Retina (tissue), 1 donor: ENCODE measurements around the gene THADA.
"Not testable (repeated sequence)": the region's sequence is repeated elsewhere in the genome, so short reads cannot be mapped to it uniquely, and the experiment has no call there.

ENCODE experiments used
- DNase-seq: peaks from one replicate; pipeline ENCODE4 v3.0.0-alpha.2; 2016

Gene THADA, protein sequence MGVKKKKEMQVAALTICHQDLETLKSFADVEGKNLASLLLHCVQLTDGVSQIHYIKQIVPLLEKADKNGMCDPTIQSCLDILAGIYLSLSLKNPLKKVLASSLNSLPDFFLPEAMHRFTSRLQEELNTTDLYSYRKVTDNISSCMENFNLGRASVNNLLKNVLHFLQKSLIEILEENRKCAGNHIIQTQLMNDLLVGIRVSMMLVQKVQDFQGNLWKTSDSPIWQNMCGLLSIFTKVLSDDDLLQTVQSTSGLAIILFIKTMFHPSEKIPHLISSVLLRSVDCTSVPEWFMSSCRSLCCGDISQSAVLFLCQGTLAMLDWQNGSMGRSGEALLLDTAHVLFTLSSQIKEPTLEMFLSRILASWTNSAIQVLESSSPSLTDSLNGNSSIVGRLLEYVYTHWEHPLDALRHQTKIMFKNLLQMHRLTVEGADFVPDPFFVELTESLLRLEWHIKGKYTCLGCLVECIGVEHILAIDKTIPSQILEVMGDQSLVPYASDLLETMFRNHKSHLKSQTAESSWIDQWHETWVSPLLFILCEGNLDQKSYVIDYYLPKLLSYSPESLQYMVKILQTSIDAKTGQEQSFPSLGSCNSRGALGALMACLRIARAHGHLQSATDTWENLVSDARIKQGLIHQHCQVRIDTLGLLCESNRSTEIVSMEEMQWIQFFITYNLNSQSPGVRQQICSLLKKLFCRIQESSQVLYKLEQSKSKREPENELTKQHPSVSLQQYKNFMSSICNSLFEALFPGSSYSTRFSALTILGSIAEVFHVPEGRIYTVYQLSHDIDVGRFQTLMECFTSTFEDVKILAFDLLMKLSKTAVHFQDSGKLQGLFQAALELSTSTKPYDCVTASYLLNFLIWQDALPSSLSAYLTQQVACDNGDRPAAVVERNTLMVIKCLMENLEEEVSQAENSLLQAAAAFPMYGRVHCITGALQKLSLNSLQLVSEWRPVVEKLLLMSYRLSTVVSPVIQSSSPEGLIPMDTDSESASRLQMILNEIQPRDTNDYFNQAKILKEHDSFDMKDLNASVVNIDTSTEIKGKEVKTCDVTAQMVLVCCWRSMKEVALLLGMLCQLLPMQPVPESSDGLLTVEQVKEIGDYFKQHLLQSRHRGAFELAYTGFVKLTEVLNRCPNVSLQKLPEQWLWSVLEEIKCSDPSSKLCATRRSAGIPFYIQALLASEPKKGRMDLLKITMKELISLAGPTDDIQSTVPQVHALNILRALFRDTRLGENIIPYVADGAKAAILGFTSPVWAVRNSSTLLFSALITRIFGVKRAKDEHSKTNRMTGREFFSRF (N-terminal part only)

DNA sequence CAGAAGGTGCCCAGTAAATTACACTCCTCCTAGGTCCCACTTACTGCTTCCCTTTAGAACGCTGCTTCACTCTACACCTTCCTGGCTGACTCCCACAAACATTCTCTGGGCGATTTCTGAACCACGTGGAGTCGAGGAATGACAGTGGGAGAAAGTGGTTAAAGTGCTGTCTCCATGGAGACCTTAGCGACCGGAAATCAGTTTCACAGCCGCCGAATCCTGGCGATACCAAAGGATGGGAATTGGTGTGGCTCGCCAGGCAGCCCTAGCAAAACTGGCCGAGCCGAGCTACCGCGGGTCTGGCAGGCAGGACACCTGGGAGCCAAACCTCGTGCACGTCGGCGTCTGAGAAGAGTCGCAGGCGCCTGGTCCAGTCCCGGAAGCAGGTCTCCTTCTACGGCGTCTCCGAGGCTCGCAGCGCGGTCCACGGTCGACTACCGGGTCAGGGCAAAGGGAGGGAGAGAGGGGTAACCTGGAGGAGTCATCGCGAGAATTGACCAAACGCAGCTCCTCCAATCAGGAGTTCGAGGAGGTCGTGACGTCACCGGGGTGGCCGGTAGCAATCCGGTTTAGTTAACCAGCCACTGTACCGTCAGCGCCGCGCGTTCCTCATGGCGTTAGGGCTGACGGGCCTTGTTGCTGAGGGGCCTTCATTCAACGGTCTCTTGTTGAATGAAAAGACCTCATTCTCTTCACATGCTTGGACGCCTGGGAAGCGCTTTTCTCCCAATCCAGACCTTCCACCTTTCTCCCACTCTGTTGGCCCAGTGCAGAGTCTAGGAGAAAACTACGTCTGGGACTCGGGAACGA lies at the start of gene THADA:
Gene THADA, minus strand, starts transcription at position 436 of the 810 bp plus-strand sequence. CDS start 3,646 bp downstream, outside the sequence.
- DNase-seq: peak; percentile 98

DNA sequence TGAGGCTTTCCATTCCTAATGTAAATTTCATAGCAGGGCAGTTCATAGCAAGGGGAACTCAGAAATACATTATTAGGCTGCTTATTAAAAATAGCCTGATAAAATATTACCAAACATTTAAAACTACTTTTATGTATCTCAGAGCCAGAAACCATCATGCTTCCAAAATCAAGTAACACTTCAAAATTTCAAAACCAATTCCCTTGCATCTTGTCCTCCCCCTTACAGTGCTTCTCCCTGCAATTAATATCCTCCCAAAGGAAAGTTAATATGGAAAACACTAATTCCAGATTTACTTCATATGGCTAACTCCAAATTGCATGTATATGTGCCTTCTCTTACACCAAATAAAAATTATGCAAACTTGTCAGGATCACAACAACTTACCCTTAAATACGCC lies 47.8 kb upstream of the THADA start:
- DNase-seq: no peak

DNA sequence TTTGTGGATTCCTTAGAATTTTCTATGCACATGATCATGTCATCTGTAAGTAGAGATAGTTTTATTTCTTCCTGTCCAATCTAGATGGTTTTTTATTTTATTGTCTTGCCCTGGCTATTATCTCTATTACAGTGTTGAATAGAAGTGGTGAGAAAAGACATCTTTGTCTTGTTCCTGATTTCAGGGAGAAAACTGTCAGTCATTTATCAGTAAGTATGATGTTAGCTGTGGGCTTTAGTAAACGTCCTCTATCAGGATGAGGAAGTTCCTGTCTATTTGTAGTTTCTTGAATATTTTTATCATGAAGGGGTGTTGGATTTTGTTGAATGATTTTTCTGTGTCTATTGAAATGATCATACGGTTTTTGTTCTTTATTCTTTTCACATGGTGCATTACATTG lies 46.5 kb upstream of the THADA start:
- DNase-seq: no peak

DNA sequence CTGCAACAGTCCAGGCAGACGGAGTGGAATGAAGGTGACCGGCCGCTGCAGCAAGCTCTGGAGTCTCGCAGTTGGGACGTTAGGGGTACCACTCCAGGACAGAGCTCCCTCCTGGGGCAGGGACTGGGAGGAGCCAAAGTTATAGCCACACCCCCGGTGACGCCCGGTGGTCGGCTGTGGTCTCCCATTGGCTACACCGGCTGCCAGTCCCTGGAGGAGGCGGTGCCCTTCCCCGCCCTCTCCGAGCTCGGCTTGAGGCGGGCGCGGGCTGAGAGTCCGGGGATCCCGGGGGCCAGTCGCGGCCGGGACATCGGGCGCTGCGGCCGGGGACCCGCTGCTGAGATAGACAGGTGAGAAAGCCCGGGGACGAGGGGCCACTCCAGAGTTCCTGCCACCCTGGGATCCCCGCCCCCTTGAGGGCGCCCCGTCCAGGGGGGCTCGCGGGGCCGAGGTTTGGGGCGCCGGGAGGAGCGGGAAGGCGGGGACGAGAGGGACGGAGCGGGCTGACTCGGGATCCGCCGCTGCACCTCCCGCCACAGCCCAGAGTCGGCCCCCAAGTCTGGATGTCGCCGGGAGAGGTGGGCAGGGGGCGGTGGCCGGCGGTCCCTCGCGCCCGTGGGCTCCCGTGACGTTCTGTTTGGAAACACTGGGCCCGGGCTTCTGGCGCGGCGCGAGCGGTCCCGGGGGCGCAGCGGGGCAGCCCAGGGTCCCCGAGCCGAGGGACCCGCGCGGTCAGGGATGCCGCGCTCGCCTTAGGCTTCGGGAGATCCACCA lies 41.4 kb upstream of the THADA start, which contains the start of gene PLEKHH2:
Gene PLEKHH2, plus strand, starts transcription at position 231 of the 774 bp plus-strand sequence. CDS start 7,414 bp downstream, outside the sequence.
- peak; percentile 96 for DNase-seq

DNA sequence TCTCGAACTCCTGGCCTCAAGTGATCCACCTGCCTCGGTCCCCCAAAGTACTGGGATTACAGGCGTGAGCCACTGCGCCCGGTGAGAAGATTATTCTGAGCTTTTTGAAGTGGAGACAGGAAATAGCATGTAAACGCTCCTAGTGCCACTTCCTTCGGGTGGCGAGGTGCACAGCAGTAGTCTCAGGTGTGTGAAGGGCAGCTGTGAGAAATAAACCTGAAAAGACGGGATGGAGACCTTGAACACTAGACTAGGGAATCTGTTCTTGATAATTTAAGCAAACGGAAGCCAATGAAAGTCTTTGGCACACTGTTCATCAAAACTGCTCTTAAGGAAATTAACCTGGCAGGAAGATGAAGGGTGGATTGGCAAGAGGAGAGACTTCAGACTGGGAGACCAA lies 40.8 kb upstream of the THADA start:
- no peak for DNase-seq

DNA sequence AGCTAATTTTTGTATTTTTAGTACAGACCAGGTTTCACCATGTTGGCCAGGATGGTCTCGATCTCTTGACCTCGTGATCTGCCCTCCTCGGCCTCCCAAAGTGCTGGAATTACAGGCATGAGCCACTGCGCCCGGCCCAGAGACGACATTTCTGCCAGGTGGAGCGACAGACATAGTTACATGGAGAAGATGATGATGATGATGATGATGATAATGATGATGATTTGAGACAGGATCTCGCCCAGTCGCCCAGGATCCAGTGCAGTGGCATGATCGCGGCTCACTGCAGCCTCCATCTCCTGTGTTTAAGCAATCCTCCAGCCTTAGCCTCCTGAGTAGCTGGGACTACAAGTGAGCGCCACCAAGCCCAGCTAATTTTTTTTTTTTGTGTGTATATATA lies 40.3 kb upstream of the THADA start:
- DNase-seq: not testable (repeated sequence)

DNA sequence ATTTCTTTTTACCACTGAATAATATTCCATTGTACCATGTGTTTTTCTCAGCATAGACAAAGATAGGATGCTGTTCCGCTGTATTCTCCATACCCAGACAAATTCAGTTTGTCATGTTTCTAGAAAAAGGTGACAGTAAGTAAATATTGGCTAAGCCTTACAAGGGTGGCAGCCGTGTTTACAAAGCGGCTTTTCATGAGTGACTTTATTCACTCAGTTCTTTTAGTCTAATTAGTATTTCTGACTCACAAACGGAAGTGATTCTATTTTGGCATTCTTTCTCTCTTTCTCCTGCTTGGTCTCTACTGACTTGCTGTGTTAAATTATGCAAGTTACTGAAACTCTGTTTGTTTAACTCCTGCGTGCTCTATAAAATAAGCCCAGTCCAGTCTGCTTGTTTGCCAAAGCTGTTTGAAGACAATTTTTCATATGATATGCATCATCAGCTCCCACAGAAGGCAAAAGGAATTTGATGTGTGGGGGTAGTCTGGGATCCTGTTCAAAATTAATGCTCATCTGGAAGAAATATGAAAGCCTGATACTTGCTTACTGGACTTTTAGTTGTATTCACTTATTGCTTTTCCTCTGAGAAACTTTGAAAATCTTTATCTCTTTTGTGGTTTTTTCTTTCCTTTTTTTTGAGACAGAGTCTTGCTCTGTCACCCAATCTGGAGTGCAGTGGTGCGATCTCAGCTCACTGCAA lies 38.9 kb upstream of the THADA start:
- no peak for DNase-seq

DNA sequence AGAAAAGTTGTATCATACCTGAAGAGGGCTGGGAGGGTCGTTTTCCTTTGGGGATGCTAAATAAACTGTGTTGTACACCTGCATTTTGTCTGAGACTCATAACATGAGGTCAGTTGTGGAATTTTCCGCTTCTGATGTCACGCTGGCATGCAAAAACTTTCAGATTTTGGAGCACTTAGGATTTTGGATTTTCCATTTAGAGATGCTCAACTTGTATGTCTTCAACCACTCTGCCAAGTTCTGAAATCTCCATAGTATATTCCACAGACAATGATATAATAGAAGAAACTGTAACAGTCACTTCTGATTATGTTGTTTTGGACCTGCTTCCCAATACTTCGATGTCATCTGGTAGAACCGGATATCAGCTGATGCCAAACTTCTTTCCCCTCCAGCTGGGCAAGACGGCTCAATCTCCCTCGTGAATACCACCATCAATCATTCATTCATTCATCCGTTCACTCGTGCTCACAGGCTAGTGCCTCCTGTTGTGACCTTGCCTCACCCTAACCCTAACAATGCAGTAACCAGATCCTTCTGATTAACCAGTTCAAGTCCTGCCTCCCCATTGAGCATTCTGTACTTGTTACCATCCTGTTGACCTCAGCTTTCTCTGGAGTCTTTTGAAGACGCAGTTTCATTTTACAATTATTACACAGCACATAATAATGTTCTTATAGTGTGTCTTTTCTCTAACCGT lies 35.9 kb upstream of the THADA start:
- DNase-seq: no peak

DNA sequence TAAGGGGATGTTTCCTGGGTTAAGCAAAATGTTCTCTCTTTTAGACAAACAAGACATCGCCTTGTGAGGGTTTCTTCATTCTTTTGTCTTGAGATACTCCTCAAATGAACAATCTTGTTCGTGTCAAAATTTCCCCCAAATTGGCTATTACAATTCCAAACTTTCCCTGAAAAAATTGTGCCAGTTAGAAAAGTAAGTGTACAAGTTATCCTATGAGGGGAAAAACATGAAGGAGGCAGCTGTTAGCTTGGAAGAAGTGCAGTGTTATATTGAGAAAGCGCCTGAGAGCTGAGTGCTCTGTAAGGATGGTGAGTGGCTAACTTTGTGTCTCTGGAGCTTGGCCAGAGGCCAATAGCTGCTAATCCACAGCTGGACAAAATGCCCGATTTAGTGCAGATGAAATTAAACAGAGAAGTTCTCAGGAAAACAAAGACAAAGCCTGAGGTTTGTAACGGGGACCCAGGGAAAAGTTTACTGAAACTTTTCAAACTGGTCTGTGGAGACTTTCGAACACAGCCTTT lies 27.2 kb upstream of the THADA start:
- peak; percentile 52 for DNase-seq

DNA sequence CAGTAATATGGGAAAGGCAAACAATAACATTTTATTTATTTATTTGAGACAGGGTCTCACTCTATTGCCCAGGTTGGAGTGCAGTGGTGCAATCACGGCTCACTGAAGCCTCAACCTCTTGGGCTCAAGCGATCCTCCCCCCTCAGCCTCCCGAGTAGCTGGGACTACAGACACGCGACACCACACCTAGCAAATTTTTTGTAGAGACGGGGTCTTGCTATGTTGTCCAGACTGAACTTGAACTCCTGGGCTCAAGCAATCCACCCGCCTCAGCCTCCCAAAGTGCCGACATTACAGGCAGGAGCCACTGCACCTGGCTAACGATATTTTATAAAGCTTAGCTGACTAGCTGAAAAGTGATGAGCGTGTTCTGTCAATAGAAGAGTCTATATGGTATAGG lies 23.7 kb upstream of the THADA start:
- DNase-seq: no peak

DNA sequence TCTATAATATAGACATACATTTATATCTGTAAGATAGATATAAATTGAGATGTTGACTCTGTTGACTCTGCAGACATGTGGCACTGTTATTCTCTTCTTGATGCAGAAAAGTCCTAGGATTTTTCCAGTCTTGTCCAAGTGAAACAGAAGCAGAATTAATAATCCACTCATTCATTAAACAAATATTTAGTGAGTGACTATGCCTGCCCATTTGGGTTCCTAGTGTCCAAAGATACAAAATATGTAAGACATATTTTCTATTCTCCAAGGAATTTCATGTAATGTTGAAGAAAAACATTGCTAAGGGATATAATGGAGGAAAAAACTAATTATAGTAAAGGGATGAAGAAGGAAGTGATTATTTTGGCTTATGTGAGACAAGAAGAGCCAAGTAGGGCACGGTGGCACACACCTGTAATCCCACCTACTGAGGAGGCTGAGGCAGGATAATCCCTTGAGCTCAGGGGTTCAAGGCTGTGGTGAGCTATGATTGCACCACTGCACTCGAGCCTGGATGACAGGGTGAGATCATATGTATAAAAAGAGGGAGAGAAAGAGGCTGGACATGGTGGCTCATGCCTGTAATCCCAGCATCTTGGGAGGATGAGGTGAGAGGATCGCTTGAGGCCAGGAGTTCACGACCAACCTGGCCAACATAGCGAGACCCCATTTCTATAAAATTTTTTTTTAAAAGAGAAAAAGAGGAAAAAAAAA lies 21.3 kb upstream of the THADA start:
- DNase-seq: no peak

DNA sequence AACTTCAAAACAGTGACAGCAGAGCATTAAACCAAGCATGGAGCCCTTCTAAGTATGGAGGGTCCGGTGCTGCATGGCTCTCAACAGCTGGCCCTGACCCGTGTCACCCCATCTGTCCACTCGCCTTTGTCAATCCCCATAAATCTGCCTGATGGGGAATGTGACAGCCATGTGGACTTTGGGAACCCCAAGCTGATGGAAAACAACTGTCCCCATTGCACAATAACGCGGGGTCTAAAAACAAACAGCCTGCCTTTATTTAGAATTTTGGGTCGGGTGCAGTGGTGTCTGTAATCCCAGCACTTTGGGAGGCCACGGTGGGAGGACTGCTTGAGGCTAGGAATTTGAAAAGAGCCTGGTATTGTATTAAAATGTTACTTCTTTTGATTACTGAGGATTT lies 17.1 kb upstream of the THADA start:
- DNase-seq: no peak

DNA sequence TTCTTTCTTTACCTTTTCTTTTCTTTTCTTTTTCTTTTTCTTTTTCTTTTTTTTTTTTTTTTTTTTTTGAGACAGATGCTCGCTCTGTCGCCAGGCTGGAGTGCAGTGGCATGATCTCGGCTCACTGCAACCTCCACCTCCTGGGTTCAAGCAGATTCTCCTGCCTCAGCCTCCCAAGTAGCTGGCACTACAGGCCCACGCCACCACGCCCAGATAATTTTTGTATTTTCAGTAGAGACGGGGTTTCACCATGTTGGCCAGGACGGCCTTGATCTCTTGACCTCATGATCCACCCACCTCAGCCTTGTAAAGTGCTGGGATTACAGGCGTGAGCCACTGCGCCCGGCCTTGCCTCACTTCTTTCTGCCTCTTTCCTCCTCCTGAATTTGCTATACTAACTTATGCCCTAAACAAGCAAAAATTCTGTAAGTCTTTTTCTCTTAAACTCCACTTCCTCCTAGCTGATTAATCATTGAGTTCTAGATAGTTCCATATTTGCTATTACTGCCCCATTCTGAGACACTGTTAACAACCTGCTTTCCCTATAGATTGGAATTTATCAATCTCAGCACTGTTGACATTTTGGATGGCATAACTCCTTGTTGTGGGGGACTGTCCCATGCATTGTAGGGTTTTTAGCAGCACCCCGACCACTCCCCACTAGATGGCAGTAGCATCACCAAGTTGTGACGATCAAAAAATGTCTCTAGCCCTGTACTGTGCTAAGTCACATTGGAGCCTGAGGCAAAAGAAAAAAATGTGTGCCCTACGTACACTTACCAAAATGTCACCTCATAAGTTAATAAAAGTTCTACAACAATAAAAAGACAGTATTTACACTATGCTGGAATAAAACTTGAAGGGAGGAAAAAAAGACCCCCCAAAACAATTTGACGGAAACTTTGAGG lies 16.4 kb upstream of the THADA start:
- DNase-seq: peak; percentile 74

DNA sequence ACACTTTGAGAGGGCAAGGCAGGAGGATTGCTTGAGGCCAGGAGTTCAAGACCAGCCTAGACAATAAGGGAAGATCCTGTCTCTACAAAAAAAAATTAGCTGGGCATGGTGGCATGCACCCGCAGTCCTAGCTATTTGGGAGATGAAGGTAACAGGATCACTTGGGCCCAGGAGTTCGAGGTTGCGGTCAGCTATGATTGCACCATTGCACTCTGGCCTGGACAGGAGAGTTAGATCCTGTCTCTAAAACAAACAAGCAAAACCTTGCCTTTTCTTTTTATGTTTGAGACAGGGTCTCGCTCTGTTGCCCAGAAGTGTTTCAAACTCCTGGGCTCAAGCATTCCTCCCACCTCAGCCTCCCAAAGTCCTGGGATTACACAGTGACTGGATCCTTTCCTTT lies 14.5 kb upstream of the THADA start:
- DNase-seq: no peak

DNA sequence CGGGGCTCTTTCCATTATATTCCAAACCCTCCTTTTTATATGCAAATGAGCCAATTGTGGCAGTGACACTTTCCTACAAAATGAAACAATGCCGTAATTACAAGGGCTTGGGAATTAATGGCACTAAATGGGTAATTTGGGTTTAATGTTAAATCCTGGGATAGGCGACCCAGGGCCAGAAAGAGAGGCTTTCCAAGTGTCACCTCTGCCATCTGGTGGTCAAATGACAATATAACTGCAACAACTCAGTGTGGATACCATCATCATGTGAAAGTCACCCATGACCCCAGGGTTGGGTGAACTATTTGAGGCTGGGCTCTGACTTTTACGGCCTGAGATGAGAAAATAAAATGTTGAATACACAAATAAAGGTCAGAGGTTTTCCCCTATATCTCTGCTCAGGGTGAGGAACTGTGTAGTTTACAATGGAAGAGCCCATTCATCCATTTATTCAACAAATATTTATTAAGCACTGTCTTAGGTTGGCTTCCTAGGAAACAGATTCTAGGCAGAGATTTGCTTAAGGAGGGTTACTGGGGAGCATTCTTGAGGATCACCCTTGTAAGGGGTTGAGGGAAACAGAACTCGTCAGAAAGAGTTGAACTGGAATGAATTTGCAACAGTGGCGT lies 13.6 kb upstream of the THADA start:
- DNase-seq: peak; percentile 54

DNA sequence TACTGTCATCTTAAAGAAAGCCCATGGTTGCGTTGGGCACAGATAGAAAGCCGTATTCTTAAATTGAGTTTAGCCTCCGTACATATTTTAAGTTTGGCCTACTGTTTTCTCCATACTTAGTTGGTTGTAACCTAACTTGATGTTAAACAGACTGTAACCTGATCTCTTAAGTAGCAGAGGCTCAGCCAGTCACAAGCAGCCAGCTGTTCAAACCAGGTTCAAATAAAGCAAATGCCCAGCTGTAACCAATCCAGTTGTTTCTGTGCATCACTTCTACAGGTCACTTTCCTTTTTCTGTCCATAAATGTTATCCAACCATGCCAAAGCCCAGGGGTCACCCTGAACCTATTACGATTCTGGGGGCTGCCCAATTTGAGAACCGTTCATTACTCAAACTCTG lies 10.0 kb upstream of the THADA start:
- no peak for DNase-seq

DNA sequence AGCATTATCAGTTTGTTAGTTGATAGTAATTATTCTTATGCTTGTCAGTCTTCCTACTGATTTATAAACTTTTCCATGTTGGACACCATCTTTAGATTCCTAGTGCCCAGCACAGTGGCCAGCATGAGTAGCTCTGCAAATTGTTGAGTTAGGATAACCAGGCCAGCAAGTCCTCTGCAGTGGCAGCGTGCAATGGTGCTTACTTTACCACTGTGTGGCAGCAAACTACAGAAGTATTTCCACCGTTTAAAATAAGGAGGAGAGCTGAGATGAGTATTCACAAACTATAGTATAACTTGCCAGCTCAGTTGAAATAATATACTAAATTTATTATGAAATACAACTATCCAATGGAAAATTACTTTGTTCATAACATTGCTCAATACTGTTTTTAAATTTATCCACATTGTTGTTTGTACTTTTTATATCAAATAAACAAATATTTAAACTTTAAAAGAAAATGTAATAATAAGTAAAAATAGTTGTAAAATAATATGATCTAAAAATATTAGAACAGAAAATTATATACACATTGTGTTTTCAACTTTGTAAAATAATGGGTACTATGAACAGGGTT lies 9.3 kb upstream of the THADA start:
- no peak for DNase-seq
